Measurements from ENCODE around the gene PTPRK. TPM values are rescaled to one million over a fixed set of nuclear protein-coding genes. Genes with fewer than 3 reads are reported as not detected.

Gene PTPRK
- total and polyA plus RNA-seq, 2 donors (not counting 1 experiment from before 2014, with no cell fraction given), result 16.2 to 18.7 TPM

DNA sequence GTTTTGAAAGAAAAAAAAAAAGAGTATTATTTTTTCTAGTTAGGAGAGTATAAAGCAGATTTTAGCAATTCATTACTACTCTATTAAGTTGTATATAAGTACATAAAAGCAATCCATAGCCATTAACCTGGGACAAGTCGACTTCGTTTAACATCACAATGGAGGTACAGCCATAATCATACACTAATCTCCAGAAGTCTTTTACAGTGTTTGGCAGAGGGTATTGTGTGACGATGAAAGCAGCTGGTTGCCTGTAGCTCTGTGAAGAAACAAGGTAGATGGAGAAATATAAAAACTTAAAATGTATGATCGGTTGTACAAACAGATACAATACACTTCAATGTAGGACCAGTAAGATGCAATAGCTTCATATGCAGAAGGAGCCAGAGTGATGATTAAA, 543.6 kb downstream of the PTPRK start:
- H3K79me2 ChIP-seq (ENCODE audit: control insufficient read depth, insufficient read depth, low read length), result no peaks in the 10 kb centered on the region
- H2AFZ ChIP-seq (ENCODE audit: insufficient read depth, low read depth, low read length, poor library complexity, severe bottlenecking), result no peak overlapping the region
- ChIA-PET POLR2A (no interaction called here), CTCF (no interaction called here)
- no peak overlapping the region for H3K9ac ChIP-seq (ENCODE audit: low read length)
- Mint-ChIP-seq H3K4me1 (peaks cover 8% of the 10 kb centered on the region), H3K9me3 (ENCODE audit: insufficient read depth) (no peaks in the 10 kb centered on the region), H3K4me3 (no peak overlapping the region), H3K27me3 (no peaks in the 10 kb centered on the region), H3K27ac (no peak overlapping the region)
- no peaks in the 10 kb centered on the region for H3K9me3 ChIP-seq (ENCODE audit: control extremely low read depth in 1 of 3, control insufficient read depth in 2 of 3, insufficient read depth in 1 of 3, low read length in 2 of 3)
- H3K4me3 ChIP-seq (ENCODE audit: control extremely low read depth in 1 of 5, extremely low read depth in 1 of 5, insufficient read depth in 1 of 5, low read depth in 2 of 5, low read length in 4 of 5), result no peak overlapping the region
- H4K20me1 ChIP-seq (ENCODE audit: control insufficient read depth, insufficient read depth, low read length, poor library complexity, severe bottlenecking), result no peaks in the 10 kb centered on the region
- intact Hi-C loops (cut with micrococcal nuclease), result no loop called here
- H3K27me3 ChIP-seq (replicated peaks in 1 of 4; ENCODE audit: control extremely low read depth in 1 of 4, control insufficient read depth in 3 of 4, insufficient read depth in 4 of 4, low read length in 3 of 4), result no peaks in the 10 kb centered on the region
- TF ChIP-seq, protein P1, sequence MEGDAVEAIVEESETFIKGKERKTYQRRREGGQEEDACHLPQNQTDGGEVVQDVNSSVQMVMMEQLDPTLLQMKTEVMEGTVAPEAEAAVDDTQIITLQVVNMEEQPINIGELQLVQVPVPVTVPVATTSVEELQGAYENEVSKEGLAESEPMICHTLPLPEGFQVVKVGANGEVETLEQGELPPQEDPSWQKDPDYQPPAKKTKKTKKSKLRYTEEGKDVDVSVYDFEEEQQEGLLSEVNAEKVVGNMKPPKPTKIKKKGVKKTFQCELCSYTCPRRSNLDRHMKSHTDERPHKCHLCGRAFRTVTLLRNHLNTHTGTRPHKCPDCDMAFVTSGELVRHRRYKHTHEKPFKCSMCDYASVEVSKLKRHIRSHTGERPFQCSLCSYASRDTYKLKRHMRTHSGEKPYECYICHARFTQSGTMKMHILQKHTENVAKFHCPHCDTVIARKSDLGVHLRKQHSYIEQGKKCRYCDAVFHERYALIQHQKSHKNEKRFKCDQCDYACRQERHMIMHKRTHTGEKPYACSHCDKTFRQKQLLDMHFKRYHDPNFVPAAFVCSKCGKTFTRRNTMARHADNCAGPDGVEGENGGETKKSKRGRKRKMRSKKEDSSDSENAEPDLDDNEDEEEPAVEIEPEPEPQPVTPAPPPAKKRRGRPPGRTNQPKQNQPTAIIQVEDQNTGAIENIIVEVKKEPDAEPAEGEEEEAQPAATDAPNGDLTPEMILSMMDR (IDR thresholded peaks at IDR 0.05), result no peak
- no peak for TF ChIP-seq EZH2 (IDR thresholded peaks at IDR 0.05; ENCODE audit: borderline replicate concordance, insufficient read depth, low read depth, low read length, poor library complexity, severe bottlenecking)
- peaks cover 4 to 8% of the 10 kb centered on the region in 2 donors for H3K4me1 ChIP-seq (ENCODE audit: control insufficient read depth in 2 of 2, insufficient read depth in 2 of 2, low read length in 2 of 2)
- peaks cover 5 to 43% of the 10 kb centered on the region in 2 experiments for H3K36me3 ChIP-seq (replicated peaks in 1 of 2; ENCODE audit: control extremely low read depth in 1 of 2, control insufficient read depth in 1 of 2, extremely low read depth in 1 of 2, insufficient read depth in 2 of 2, low read length in 1 of 2)
- H3K27ac ChIP-seq (ENCODE audit: low read length in 2 of 2), result no peak overlapping the region
- no peak for DNase-seq
- H3K4me2 ChIP-seq (replicated peaks; ENCODE audit: low read depth, low read length, poor library complexity, severe bottlenecking), result no peak overlapping the region
- no CpG with 5 or more reads among the region's 4 CpGs for WGBS (ENCODE audit: insufficient coverage)
- ATAC-seq (ENCODE audit: low read depth), result no peak

GRCh38 chr6:127976111-127976510, 544.3 kb downstream of the PTPRK start:
- no peak overlapping the region for H3K27ac Mint-ChIP-seq
- no peak for ATAC-seq (ENCODE audit: low read depth)

More at GRCh38 chr6:127976111-127976510, 544.3 kb downstream of the PTPRK start:
- Mint-ChIP-seq H3K4me3 (no peak overlapping the region), H3K9me3 (ENCODE audit: insufficient read depth) (no peaks in the 10 kb centered on the region), H3K4me1 (peaks cover 8% of the 10 kb centered on the region), H3K27me3 (no peaks in the 10 kb centered on the region)
- intact Hi-C loops (cut with micrococcal nuclease), result no loop called here
- Histone ChIP-seq H3K79me2 (ENCODE audit: control insufficient read depth, insufficient read depth, low read length) (no peaks in the 10 kb centered on the region), H2AFZ (ENCODE audit: insufficient read depth, low read depth, low read length, poor library complexity, severe bottlenecking) (no peak overlapping the region), H3K9ac (ENCODE audit: low read length) (no peak overlapping the region), H3K9me3 (ENCODE audit: control extremely low read depth in 1 of 3, control insufficient read depth in 2 of 3, insufficient read depth in 1 of 3, low read length in 2 of 3) (no peaks in the 10 kb centered on the region), H3K4me1 (ENCODE audit: control insufficient read depth in 2 of 2, insufficient read depth in 2 of 2, low read length in 2 of 2) (peaks cover 4 to 8% of the 10 kb centered on the region in 2 donors), H3K27ac (ENCODE audit: low read length in 2 of 2) (no peak overlapping the region), H4K20me1 (ENCODE audit: control insufficient read depth, insufficient read depth, low read length, poor library complexity, severe bottlenecking) (no peaks in the 10 kb centered on the region), H3K36me3 (replicated peaks in 1 of 2; ENCODE audit: control extremely low read depth in 1 of 2, control insufficient read depth in 1 of 2, extremely low read depth in 1 of 2, insufficient read depth in 2 of 2, low read length in 1 of 2) (peaks cover 5 to 48% of the 10 kb centered on the region in 2 experiments), H3K27me3 (replicated peaks in 1 of 4; ENCODE audit: control extremely low read depth in 1 of 4, control insufficient read depth in 3 of 4, insufficient read depth in 4 of 4, low read length in 3 of 4) (no peaks in the 10 kb centered on the region), H3K4me3 (ENCODE audit: control extremely low read depth in 1 of 5, extremely low read depth in 1 of 5, insufficient read depth in 1 of 5, low read depth in 2 of 5, low read length in 4 of 5) (no peak overlapping the region), H3K4me2 (replicated peaks; ENCODE audit: low read depth, low read length, poor library complexity, severe bottlenecking) (no peak overlapping the region)
- CTCF ChIA-PET, result no interaction called here
- POLR2A ChIA-PET, result no interaction called here
- no peak for DNase-seq
- TF ChIP-seq, protein P1 (IDR thresholded peaks at IDR 0.05), result no peak
- TF ChIP-seq EZH2 (IDR thresholded peaks at IDR 0.05; ENCODE audit: borderline replicate concordance, insufficient read depth, low read depth, low read length, poor library complexity, severe bottlenecking), result no peak
- 86% methylated on average over 1 of the region's 3 CpGs for WGBS (ENCODE audit: insufficient coverage)
